ENCODE measurements around the gene SFXN3.
A peak's percentile ranks its signal among the peaks of the same experiment; 100 is the strongest.

DNA sequence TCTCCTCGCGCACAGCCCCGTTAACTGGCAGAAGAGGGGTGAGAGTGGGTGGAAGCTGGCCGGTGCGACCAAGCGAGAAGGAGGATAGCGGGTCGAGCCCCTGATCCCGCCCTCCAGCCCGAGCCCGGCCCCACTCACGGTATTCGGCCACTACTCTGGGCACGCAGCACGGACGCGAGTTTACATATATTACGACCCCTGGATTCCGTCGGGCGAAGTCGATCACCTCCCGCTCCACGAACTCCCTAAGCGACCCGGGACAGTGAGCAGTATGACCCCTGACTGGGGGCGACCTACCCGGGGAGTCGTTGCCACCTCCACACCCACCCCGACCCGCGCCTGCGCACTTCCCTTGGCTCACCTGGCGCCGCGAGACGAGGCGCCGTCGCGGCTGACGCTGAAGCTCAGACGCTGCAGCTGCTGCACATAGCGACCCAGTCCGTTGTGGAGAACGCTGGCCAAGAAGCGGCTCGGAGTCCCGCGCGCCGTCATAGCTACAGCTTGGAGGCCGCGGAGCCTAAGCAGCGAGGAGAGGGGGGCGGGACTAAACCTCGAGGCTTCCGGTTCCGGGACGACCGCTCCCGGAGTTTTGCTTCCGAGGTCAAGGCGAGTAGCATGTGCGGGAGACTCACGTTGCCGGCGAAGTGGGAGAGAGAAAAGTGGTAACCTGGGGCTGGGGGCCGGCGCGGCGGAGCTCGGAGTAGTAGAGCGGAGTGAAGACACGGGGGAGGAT, 43.9 kb upstream of the SFXN3 start, which contains the start of the genes MRPL43 and TWNK:
- TF ChIP-seq, protein P1, sequence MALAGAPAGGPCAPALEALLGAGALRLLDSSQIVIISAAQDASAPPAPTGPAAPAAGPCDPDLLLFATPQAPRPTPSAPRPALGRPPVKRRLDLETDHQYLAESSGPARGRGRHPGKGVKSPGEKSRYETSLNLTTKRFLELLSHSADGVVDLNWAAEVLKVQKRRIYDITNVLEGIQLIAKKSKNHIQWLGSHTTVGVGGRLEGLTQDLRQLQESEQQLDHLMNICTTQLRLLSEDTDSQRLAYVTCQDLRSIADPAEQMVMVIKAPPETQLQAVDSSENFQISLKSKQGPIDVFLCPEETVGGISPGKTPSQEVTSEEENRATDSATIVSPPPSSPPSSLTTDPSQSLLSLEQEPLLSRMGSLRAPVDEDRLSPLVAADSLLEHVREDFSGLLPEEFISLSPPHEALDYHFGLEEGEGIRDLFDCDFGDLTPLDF (CRISPR knock-in tag; IDR thresholded peaks at IDR 0.05), result no peak; the same call in 1 of the 2 replicates
- TF ChIP-seq BHLHE40 (IDR thresholded peaks at IDR 0.05; ENCODE audit: low read length) (peak; percentile 9; the same call in 1 of the 2 replicates), HNF4A (CRISPR knock-in tag; IDR thresholded peaks at IDR 0.05) (no peak; the same call in 1 of the 2 replicates), ZNF546 (CRISPR knock-in tag; conservative IDR thresholded peaks at IDR 0.05) (no peak), HNRNPUL1 (IDR thresholded peaks at IDR 0.05; ENCODE audit: low read depth, low read length) (no peak)
